Measurements from ENCODE around the gene DCAF8.

- TF ChIP-seq, protein P1, sequence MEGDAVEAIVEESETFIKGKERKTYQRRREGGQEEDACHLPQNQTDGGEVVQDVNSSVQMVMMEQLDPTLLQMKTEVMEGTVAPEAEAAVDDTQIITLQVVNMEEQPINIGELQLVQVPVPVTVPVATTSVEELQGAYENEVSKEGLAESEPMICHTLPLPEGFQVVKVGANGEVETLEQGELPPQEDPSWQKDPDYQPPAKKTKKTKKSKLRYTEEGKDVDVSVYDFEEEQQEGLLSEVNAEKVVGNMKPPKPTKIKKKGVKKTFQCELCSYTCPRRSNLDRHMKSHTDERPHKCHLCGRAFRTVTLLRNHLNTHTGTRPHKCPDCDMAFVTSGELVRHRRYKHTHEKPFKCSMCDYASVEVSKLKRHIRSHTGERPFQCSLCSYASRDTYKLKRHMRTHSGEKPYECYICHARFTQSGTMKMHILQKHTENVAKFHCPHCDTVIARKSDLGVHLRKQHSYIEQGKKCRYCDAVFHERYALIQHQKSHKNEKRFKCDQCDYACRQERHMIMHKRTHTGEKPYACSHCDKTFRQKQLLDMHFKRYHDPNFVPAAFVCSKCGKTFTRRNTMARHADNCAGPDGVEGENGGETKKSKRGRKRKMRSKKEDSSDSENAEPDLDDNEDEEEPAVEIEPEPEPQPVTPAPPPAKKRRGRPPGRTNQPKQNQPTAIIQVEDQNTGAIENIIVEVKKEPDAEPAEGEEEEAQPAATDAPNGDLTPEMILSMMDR (IDR thresholded peaks at IDR 0.05), result no peak
- TF ChIP-seq POLR2AphosphoS5 (IDR thresholded peaks at IDR 0.05), result no peak
- no peak for TF ChIP-seq POLR2A (IDR thresholded peaks at IDR 0.05)
- no peak for TF ChIP-seq EP300 (IDR thresholded peaks at IDR 0.05)
Observed at GRCh38 chr1:160207118-160207650, 55.2 kb downstream of the DCAF8 start.
